Measurements from ENCODE around the gene PWWP2B.

Gene PWWP2B

DNA sequence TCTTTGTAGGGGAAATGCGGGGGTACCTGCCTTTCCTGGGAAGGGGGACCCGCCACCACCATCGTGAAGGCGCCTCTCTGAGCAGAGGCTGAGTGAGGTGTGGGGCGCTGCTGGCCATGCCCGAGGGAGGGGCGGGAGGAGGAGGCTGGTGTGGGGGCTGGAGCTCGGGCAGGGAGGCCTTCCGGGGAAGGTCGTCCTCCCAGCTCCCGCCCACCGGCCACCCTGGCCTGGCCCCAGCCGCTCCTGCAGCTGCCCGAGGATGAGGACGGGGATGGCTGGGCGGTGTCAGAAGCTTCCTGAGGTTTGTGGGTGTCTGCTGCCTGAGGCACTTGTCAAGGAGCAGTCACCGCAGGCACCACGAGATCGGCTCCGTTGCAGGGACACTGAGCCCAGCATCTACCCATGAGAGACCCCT, 11.4 kb downstream of the PWWP2B start:
- peak in 1 of 2 donors; percentile 30 for DNase-seq

DNA sequence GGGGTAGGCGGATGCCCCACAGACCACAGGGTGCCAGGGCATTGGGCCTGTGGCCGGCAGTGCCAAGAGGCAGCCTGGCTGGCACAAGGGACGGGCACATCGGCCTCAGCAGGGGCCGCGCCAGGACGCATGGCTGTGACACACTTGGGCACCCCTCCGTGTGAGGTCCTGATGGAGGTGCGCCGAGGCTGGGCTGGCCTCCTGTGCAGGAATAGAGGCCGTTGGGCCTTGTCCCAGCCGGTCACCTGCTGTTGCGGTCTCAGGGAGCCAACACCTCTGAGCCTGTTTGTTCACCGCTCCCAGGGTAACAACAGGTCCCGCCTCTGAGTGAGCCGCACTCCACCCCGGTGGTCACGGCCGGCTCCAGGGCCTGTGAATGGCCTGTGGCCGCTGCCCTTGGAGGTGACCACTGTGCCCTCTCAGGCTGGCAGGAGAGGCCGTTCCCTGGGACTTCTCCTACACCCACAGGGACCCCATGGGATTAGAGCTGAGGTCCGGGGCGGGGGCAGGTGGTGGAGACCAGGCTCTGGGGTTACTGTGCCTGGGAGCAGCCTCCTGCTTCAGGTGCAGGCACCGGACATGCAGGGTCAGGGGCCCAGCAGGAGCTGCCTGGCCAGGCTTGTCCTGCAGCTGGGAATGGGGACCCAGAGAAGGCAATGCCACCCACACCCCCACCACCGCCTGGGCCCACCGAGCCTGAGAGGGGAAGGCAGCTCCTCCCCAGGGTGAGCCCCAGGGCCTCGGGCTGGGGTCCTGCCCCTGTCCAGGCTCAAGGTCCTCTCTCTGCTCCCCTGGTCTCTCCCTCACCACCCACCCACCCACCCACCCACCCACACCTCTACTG, 12.0 kb downstream of the PWWP2B start:
- DNase-seq: no peak

DNA sequence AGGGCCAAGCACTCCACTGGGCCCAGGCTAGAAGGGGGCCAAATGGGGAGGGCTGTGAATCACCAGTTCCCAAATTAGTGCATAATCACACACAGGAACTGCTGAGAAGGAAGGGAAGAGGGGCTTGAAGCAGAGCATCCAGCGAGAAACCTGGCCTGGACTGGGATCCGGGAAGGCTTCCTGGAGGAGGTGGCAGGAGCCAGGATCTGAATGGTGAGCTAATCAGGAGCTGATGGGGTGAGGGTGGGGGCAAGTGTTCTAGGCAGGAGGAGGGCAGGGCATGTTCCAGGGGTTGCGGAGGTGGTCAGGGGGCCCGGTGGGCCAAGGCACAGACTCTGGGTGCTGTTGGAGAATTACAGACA, 12.6 kb downstream of the PWWP2B start:
- no peak for DNase-seq

DNA sequence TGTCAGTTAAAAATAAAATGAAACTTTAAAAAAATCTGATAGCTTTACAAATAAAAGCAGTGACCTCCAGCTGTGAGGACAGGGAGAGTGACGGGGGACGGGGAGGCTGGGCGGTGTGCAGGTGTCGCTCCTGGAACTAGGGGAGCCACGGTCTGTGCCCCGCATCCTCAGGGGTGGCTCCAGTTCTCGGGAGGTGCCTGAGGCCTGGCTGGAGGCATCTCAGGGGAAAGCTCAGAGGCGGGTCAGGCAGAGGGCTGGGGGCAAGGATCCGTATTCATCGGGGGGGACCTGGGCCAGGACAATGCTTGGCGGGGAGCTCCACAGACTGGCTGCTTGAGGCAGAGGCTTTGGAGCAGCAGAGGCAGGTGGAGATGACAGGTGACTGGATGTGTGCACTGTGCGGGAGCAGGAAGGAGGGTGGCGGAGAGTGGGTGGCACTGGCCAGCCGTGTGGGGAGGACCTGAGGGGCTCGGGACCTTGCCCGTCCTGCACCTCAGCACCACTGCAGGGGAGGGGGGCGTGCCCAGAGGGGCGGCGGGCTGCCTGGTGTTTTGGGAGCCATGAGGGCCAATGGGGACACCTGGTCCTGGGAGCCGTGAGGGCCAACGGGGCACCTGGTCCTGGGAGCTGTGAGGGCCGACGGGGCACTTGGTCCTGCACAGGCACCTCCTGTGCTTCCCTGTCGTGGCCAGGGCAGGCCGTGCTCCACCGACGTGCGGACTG, 13.2 kb downstream of the PWWP2B start:
- no peak for DNase-seq

DNA sequence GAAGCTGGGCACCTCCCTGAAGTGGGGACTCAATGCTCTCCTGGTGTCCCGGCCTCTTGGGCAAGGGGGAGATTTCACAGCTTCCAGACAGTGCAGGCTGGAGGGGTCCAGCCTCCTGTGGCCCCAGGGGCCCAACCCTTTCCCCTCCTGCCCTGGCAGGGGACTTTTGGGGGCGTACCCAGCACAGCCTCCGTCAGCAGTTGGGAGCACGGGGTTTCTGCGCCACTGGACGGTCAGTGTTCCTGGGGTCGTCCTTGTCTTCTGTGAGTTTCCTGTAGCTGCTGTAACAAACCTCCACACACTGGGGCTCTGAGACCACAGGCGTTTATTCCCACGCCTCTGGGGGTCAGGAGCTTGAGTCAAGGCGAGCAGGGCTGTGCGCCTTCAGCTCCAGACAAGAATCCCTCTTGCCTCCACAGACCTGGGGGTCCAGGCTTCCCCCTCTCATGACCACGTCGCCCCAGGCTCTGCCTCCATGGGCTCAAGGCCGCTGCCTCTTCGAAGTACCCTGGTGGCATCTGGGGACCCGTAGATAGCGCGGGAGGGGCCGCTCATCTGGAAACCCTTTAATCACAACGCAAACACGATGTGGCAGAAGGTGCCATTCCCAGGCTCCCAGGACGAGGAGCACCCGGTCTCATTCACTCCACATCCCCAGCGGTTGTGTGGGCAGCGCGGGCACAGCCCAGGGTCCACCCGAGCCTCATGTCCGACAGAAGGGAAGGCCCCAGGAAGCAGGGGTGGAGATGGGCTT, 14.0 kb downstream of the PWWP2B start:
- DNase-seq: no peak

DNA sequence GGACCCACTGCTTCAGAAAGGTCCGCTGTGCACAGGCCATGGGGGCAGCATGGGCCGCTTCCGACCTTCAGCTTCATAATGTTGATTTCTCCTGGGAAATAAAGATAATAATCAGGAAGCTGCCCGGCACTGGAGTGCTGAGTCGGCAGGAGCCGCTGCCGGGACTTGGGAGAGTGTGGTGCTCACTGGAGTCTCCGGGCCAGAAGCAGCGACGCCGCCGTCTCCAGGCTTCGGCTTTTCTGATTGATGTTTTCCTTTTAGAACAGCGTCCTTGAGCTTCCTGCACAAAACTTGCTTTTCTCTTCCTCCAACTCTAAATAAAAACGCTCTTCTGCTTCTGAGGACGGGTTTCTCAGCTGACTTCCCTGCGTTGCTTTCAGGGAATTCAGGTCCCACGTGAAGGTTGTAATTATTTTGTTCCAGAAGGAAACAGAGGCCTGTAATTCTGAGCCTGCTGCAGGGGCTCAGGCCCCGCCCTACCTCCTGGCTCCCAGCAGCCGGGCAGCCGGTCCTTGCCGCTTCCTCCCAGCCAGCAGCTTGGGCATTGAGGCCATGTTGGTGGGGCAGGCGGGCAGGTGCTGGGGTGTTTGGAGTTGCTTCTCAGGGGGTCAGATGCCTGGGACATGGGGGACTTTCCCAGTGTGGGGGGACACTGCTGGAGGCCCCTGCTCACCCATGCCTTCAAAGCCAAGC, 14.7 kb downstream of the PWWP2B start:
- no peak for DNase-seq

DNA sequence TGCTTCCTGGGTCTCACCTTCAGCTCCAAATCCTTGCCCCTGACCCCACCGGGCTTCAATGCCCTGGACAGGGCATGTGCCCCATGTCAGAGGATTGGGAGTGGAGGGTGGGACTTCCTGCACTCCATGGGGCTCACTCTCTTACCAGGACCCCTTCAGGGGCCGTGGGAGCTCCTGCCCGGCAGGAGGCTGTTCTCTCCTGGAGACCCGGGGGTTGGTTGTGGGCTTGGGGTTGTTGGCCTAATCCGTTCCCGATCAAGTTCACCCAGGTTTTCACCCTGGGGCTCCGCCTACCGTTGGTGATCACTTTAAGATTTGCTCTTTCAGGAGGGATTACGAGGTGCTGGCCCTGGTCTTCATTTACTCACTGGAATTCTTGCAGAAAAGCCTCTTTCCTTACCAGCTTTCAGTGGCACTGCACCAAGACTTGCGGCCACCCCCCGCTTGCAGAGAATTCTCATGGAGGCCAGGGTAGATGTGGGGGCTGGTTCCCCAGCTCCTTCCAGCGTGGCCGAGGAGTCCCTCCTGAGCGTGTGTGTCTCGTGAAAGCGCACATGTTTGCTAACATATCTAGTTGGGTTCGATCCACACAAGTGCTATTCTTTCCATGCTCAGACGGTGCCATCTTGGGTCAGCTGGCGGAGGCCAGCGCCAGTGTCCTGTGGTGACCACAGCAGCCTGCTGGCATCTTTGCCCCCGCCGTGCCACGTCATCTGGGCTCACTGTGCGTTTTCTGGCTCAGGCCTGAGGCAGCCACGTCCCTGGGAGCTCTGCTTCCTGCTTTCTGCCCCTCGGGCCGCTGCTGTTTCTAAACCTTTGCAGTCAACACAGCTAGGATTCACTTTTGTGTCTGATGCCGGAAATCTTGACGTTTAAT, 15.6 kb downstream of the PWWP2B start:
- no peak for DNase-seq

DNA sequence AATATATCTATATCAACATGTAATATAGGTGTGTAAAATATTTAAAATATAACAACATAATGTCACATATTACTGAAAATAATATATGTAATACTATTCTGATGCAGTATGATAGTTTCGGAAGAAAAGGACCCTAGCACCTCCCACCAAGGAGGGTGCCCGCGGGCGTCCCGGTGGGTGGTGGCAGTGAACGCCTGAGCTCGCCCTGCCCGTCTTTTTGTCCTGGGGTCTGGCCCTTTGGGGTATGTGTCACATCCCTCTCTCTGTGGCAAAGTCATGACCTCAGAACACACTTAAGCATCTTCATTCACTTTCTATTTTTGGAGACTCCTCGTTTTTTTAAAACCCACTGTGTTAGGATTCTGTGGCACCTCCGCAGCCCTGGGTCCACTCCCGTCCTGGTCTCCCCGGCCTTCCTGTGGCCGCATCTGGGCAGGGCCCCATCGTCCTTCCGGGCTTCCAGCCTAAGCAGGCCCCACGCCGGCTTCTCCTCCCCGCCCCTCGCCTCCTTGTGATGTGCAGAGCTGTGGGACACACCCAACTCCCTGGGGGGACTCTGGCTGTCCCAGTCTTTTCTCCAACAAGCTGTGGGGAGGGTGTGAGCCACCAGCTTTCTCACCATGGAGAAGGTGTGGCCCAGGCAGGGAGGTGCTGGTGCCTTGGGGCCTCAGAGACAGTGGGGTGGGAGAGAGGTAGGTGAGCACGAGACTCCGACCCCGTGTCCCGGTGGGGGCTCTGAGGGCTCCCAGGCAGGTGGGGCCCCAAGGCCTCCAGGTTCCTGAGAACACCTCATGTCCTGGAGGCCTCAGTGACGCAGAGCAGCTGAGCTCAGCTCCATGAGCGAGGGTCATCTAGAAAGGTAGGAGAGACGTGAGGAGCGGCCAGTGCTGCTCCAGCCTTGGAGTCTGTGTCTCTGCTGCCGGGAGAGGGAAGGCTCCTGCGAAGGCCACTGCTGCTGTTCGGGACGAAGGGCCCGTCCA, 16.5 kb downstream of the PWWP2B start:
- no peak for DNase-seq

DNA sequence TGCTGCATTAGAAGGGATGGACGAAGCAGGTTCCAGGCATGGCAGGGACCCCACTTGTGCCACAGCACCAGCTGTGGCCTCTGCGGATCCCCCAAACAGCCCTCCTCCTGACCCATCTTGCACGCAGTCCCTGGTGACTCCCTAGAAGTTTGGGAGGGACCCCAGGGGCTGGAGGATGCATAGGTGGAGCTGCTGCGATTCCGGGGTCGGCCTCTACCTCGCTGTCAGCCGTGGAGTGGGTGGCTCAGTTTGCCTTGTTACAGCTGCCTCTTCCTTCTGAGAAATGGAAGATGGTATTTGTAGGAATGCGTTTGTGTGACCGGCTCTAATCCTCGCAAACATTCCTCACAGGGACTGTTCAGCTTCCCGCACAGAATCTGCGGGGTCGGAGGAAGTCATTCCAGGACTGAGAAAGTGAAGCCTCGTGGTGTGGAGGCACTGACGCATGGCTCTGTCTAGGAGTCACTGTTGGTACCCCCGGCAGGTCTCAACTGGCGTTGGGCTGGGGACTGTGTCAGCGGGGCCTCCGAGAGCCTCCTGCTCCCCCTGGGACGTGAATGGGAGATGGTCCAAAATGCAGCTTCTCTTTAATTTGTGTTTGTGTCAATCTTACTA, 17.5 kb downstream of the PWWP2B start:
- DNase-seq: no peak

DNA sequence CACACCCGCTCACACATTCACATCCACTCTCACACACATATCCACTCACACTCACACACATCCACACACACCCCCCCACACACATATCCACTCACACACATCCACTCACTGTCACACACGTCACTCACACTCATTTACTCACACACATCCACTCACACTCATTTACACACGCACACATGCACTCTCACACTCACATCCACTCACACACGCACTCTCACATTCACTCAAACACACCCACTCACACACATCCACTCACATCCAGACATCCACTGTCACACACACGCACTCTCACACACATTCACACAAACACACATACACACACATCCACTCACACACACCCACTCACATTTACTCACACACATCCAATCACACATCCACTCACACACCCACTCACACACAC, 18.3 kb downstream of the PWWP2B start:
- DNase-seq: no peak

DNA sequence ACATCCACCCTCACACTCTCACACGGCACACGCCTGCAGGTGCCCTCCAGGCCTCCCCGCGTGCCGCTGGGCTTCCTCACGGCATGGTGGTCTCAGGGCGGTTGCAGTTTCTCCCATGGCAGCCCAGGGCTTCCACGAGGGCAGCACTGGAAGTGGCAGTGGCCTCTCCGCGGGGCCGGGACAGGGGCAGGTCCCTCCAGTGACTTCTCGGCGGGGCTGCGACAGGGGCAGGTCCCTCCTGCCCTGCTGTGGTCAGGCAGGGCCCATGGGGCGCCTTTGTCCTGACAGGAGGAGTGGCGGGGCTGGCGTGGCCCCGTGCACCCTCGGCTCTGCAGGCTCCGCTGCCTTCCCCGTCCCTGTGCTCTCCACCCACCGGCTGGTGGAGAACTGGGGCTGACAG, 19.0 kb downstream of the PWWP2B start:
- DNase-seq: no peak

DNA sequence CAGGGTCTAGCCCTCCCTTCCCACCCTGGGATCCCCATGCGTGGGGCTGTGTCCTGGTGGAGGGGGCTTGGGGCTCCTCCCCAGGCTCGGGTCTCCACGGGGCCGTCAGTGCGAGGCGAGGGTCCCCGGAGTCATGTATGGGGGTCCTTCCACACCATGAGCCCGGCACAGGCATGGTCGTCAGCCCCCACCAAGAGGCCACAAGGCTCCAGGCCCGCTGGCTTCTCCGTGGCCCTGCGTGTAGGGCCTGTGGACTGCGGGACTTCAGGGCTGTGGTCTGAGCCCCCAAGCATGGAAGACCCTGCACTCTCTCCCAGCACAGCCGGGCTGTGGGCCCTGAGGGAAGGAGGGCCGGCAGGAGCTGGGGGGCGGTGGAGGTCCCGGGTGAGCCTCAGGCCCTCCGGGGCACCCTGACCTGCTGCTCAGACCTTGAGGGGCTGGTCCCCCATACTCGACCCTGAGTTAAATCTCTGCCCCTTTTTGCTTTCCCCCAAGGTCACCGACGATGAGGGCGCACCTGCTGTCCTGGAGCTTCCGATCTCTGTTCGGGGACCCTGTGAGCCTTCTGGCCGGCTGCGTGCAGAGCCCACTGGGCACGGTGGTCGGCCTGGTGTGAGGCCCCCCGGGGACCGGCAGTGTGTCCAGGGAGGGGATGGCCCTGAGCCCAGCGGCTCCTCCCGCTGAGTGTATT, 19.7 kb downstream of the PWWP2B start:
- DNase-seq: no peak

DNA sequence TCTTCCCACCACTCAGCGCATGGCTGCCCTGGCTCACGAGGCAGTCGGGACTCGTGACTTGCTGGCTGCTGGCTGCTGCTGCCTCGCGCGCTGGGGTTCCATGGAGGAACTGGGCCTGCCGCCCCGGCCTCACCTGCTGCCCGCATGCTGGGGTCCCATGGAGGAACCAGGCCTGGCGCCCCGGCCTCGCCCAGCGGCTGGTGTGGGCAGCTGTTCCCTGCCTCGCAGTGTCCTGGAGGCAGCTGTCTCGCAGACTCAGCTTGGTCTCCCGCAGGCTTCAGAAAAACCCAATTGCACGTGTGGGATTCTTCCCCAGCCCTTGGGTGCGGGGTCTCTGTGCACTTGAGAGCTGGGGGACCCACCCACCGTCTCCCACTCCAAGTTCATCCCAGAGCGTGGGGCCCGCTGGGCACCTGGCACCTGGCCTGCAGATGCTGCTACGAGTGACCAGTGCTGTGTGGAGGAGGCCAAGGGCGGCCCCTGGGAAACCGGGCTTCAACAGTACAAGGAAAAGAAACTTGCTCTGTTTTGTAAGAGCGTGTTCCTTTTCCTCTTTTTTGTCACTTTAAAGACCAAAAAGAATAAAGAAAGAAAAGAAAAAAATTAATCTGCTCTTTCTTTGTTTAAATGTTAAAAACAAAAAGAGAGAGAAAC, 20.4 kb downstream of the PWWP2B start:
- no peak for DNase-seq

DNA sequence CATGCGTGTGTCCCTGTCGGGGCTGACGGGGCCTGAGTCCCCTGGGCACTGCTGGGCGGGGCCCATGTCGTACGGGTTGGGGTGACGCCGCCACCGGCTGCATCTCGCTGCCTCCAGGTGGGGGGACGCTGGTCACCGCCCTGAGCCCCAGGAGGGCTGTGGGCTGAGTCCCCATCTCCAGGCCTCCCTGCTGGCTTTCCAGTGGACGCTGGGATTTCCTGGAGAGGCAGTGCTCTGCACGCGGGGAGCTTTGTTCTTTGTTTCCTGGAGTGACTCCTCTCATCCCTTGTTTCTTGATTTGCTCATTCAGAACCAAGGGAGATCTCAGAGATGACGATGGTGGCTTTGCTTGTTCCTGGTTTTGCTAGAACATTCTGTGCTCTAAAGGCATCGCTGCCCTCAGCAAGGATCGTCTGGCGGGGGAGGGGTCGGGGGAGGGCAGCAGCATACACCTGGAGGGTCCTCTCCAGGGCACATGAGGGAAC, 21.0 kb downstream of the PWWP2B start:
- DNase-seq: no peak

DNA sequence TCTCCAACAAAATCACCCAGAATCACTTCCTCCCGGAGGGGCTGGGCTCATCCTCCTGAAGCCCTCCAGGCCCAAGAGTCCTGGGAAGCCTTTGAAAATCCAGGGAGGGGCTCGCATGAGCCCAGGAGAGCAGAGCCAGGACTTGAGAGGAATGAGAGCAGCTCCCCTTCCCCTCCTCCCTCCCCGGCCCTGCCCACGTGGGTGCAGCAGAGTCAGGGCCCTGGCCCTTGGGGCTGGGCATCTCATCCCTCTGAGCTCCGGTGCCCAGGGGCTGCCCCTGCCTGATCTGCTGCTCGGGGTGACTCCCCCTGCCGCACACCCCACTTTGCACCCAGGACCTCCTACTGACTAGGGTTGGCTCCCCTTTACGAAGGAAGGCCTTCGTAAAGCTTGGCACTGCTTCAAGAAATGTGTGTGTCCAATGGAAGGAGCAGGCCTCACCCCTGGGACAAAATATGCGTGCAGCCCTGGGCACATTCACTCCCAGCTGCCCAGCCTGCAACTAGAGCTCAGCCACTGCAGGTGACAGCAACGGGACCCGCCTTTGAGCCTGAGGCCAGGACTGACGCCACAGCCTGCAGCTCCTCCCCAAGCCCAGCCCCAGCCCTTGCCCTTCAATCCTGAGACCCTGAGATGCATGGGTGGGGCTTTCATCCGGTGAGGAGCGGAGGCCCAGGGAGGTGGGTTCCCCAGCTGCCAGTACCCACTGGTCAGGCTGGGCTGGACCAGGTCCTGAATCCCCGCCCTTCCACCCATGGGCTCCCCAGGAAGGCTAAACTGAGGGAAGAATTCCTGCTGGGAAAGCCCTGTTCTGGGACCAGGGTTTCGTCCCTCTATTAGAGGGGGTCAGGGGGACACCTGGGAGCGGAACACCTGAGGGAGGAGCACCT, 21.8 kb downstream of the PWWP2B start:
- no peak for DNase-seq

DNA sequence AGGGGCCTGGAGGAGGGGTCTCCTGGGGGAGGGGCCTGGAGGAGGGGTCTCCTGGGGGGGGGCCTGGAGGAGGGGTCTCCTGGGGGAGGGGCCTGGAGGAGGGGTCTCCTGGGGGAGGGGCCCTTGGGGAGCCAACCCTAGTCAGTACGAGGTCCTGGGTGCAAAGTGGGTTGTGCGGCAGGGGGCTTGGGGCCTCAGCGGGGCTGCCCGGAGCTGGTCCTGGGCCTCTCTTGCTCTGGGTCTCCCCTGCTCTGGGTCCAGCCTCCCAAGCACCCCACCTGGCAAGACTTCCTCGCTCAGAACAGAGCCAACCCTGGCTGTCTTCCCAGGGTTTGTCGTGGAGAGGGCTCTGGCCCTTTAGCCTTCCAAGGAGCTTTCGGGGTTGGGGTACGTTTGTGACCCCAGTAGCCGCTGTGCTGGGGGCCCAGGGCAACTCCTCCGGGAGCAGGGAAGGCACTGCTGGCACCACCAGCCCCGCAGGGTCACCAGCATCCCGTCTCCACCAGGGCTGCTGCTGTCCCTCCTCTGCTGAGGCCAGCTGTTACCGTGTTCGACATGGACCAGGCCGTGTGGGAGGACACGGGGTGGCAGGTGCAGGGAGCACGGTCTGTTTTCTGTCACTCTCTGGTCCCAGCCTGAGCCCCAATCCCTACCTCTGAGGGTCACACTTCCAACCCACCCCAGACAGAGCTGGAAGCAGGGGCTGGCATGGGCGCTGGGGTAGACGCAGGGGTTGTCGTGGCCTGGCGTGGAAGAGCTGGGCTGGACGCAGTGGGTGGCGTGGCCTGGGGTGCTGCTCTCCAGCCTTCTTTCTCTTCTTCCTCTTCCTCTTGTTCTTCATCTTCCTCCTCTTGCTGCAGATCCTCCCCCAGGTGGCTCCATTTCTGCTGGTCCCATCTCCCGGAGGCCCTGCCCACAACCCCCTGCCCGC, 22.8 kb downstream of the PWWP2B start:
- DNase-seq: no peak
